Tibial nerve (tissue), 4 donors: ENCODE data around the gene TP53INP2. TPM values are rescaled to one million over a fixed set of nuclear protein-coding genes. Genes with fewer than 3 reads are reported as not detected.

Experiments
- DNase-seq, 2 donors: peaks; one replicate each; pipeline ENCODE4 v3.0.0-alpha.2; 2019; ENCODE audit warnings: low spot score in 2 of 2
- H3K27ac ChIP-seq, 4 donors: fragments of 200-600 bp; sonication (generic) in 3 of 4; one replicate each; pipeline ENCODE4 v1.5.1; 2017 to 2019; ENCODE audit warnings: mild to moderate bottlenecking in 1 of 4
- H3K27me3 ChIP-seq, 2 donors: fragments of 200-600 bp; sonication (generic) in 1 of 2; one replicate each; pipeline versions ENCODE4 v1.5.1 to v1.6.0; 2017 to 2019
- H3K36me3 ChIP-seq, 3 donors: fragments of 200-600 bp; sonication (generic); one replicate each; pipeline ENCODE4 v1.5.1; 2018 to 2019
- H3K4me1 ChIP-seq, 4 donors: fragments of 200-600 bp; sonication (generic) in 3 of 4; one replicate each; pipeline ENCODE4 v1.5.1; 2017 to 2019
- H3K4me3 ChIP-seq, 4 donors: fragments of 200-600 bp; sonication (generic) in 3 of 4; one replicate each; pipeline ENCODE4 v1.5.1; 2017 to 2019; ENCODE audit warnings: mild to moderate bottlenecking in 1 of 4, moderate library complexity in 1 of 4
- H3K9me3 ChIP-seq, 4 donors: fragments of 200-600 bp; sonication (generic) in 3 of 4; one replicate each; pipeline ENCODE4 v1.5.1; 2017 to 2019
- CTCF ChIP-seq, 5 experiments: fragments of 200-600 bp in 3 of 5; fragments of 450-650 bp in 2 of 5; sonication (generic) in 3 of 5; IDR thresholded peaks; one replicate each; pipeline ENCODE4 v1.5.1; 2016 to 2019; ENCODE audit warnings: antibody characterized with exemption in 5 of 5, mild to moderate bottlenecking in 3 of 5, moderate library complexity in 2 of 5
- EP300 ChIP-seq, 2 donors: sonication (generic); formaldehyde crosslinking; IDR thresholded peaks; one replicate each; pipeline ENCODE4 v1.6.1; 2017; ENCODE audit warnings: antibody characterized with exemption in 2 of 2, mild to moderate bottlenecking in 1 of 2
- POLR2A ChIP-seq, 2 donors: fragments of 450-650 bp; IDR thresholded peaks; one replicate each; pipeline ENCODE4 v1.6.1; 2017; ENCODE audit warnings: antibody characterized with exemption in 2 of 2, mild to moderate bottlenecking in 2 of 2, moderate library complexity in 2 of 2
- WGBS, 2 donors: methylation state at CpG; one replicate each; pipeline ENCODE4 v1.1.5; 2018; 5-methylcytosine and 5-hydroxymethylcytosine counted together
- total RNA-seq, 4 donors: library from RNA; depleted of rRNA; stranded (reverse); fragments of >200 nt; gene quantifications; one replicate each; pipeline ENCODE4 v1.1.0, GENCODE V29; 2016

Gene TP53INP2
- total RNA-seq, 4 donors from 2014 or later, result 11.9 to 19.5 (median 18.1) TPM

- Histone ChIP-seq H3K4me3 (peak overlapping the region; percentile 47 to 89 (median 66)), H3K36me3 (peaks cover 0 to 41% (median 0%) of the 10 kb centered on the region in 3 donors), H3K9me3 (no peaks in the 10 kb centered on the region), H3K27ac (peak overlapping the region; percentile 79 to 99 (median 96)), H3K4me1 (peaks cover 0 to 46% (median 13%) of the 10 kb centered on the region in 4 donors), H3K27me3 (no peaks in the 10 kb centered on the region)
- TF ChIP-seq CTCF (IDR thresholded peaks at IDR 0.05) (peak in 1 of 5 experiments; percentile 26), EP300 (IDR thresholded peaks at IDR 0.05) (no peak)
- DNase-seq, result peak in 1 of 2 donors; percentile 45
- 3 to 8% methylated on average over 23 to 45 of the region's 61 CpGs for WGBS, 2 donors
These were observed 5.9 kb downstream of the TP53INP2 start for GRCh38 chr20:34709831-34710567.

- Histone ChIP-seq H3K9me3 (no peaks in the 10 kb centered on the region), H3K4me3 (peak overlapping the region in 2 of 4 donors; percentile 30 to 76), H3K4me1 (peaks cover 0 to 41% (median 10%) of the 10 kb centered on the region in 4 donors), H3K27me3 (no peaks in the 10 kb centered on the region), H3K27ac (peak overlapping the region in 3 of 4 donors; percentile 79 to 99 (median 87)), H3K36me3 (peaks cover 0 to 46% (median 0%) of the 10 kb centered on the region in 3 donors)
- no peak for TF ChIP-seq CTCF (IDR thresholded peaks at IDR 0.05)
- no peak for TF ChIP-seq EP300 (IDR thresholded peaks at IDR 0.05)
- no peak for TF ChIP-seq POLR2A (IDR thresholded peaks at IDR 0.05)
- no peak for DNase-seq
These were observed 6.4 kb downstream of the TP53INP2 start for GRCh38 chr20:34710568-34710839.

GRCh38 chr20:34710861-34711574, 6.9 kb downstream of the TP53INP2 start:
- no peaks in the 10 kb centered on the region for H3K9me3 ChIP-seq
- WGBS, 2 donors, result 86 to 91% methylated on average over 9 of the region's 9 CpGs
- H3K36me3 ChIP-seq, result peaks cover 0 to 50% (median 0%) of the 10 kb centered on the region in 3 donors
- peaks cover 0 to 36% (median 6%) of the 10 kb centered on the region in 4 donors for H3K4me1 ChIP-seq
- no peak overlapping the region for H3K4me3 ChIP-seq
- H3K27ac ChIP-seq, result peak overlapping the region in 2 of 4 donors; percentile 87 to 99
- TF ChIP-seq CTCF (IDR thresholded peaks at IDR 0.05) (no peak), POLR2A (IDR thresholded peaks at IDR 0.05) (no peak), EP300 (IDR thresholded peaks at IDR 0.05) (no peak)
- no peak for DNase-seq
- no peaks in the 10 kb centered on the region for H3K27me3 ChIP-seq

- no peak for DNase-seq
- Histone ChIP-seq H3K4me1 (peaks cover 0 to 29% (median 5%) of the 10 kb centered on the region in 4 donors), H3K36me3 (peaks cover 0 to 51% (median 0%) of the 10 kb centered on the region in 3 donors), H3K27me3 (no peaks in the 10 kb centered on the region), H3K27ac (peak overlapping the region in 1 of 4 donors; percentile 20), H3K9me3 (no peaks in the 10 kb centered on the region), H3K4me3 (no peak overlapping the region)
- TF ChIP-seq POLR2A (IDR thresholded peaks at IDR 0.05) (no peak), EP300 (IDR thresholded peaks at IDR 0.05) (no peak), CTCF (IDR thresholded peaks at IDR 0.05) (no peak)
- WGBS, 2 donors, result 88 to 90% methylated on average over 3 of the region's 3 CpGs
These were observed 7.8 kb downstream of the TP53INP2 start for GRCh38 chr20:34711813-34712430.
